ENCODE results near the gene PXT1.

PXT1 gene

DNA sequence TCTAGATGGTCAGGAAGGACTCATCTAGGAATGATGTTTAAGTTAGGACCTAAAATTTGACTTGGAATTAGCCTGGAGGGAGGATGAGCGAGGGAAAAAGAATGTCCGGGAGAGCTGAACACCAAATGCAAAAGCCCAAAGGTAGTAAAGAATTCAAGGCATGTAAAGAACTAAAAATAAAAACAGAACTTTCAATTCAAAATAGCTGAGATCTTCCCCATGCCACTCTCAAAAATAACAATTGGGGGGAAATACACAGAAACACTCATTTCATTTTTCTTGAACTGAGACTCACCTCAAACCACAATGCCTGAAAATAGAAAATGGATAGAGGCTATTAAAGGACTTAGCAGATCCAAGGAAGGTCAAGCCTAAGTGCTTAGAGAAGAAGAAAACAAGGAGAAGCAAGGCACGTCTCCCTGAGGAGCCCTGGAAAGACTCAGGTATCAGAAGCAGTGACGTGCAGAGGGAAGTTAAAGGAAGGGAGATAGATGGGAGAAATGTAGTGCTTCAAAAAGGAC, 10.4 kb downstream of the PXT1 start:
- Histone ChIP-seq H3K4me3 (ENCODE audit: low read depth in 1 of 2, low read length in 1 of 2) (no peak overlapping the region), H3K36me3 (no peaks in the 10 kb centered on the region), H3K27me3 (no peaks in the 10 kb centered on the region), H3K4me1 (ENCODE audit: control insufficient read depth in 1 of 2, insufficient read depth in 1 of 2, low read depth in 1 of 2, low read length in 1 of 2) (no peaks in the 10 kb centered on the region), H3K9me3 (no peaks in the 10 kb centered on the region), H3K27ac (no peak overlapping the region)
- TF ChIP-seq, protein P1, sequence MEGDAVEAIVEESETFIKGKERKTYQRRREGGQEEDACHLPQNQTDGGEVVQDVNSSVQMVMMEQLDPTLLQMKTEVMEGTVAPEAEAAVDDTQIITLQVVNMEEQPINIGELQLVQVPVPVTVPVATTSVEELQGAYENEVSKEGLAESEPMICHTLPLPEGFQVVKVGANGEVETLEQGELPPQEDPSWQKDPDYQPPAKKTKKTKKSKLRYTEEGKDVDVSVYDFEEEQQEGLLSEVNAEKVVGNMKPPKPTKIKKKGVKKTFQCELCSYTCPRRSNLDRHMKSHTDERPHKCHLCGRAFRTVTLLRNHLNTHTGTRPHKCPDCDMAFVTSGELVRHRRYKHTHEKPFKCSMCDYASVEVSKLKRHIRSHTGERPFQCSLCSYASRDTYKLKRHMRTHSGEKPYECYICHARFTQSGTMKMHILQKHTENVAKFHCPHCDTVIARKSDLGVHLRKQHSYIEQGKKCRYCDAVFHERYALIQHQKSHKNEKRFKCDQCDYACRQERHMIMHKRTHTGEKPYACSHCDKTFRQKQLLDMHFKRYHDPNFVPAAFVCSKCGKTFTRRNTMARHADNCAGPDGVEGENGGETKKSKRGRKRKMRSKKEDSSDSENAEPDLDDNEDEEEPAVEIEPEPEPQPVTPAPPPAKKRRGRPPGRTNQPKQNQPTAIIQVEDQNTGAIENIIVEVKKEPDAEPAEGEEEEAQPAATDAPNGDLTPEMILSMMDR (IDR thresholded peaks at IDR 0.05) = no peak

DNA sequence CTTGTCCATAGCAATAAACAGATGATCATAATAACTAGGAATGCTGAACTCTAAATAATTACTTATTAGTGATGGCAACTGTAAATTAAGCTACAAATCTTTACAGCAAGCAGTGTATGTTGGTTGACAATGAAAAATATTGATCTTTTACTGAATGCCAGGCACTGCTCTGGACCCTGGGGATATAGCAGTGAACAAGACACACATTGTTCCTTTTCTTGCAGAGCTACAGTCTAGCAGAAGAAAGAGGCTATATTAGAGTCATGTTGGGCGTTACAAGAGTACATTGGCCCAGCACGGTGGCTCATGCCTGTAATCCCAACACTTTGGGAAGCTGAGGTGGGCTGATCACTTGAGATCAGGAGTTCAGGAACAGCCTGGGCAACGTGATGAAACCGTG, 11.5 kb downstream of the PXT1 start:
- Histone ChIP-seq H3K4me1 (ENCODE audit: control insufficient read depth in 1 of 2, insufficient read depth in 1 of 2, low read depth in 1 of 2, low read length in 1 of 2) (no peaks in the 10 kb centered on the region), H3K4me3 (ENCODE audit: low read depth in 1 of 2, low read length in 1 of 2) (no peak overlapping the region), H3K9me3 (no peaks in the 10 kb centered on the region), H3K36me3 (no peaks in the 10 kb centered on the region), H3K27me3 (no peaks in the 10 kb centered on the region), H3K27ac (no peak overlapping the region)
- TF ChIP-seq, protein P1 (IDR thresholded peaks at IDR 0.05) = no peak

DNA sequence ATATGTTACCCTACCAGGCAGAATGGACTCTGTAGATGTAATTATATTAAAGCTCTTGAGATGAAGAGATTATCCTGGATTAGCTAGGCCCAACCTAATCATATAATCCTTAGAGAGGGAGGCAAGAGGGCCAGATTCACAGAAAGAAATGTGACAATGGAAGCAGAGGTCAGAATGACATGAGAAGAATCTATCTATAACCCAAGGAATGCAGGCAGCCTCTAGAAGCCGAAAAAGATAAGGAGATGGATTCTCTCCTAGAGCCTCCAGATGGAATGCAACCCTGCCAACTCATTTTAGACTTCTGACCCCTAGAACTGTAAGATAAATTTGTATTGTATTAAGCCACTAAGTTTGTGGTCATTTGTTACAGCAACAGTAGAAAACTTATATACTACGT, 12.3 kb downstream of the PXT1 start:
- no peaks in the 10 kb centered on the region for H3K9me3 ChIP-seq
- no peak overlapping the region for H3K27ac ChIP-seq
- no peaks in the 10 kb centered on the region for H3K4me1 ChIP-seq (ENCODE audit: control insufficient read depth in 1 of 2, insufficient read depth in 1 of 2, low read depth in 1 of 2, low read length in 1 of 2)
- H3K4me3 ChIP-seq (ENCODE audit: low read depth in 1 of 2, low read length in 1 of 2) = no peak overlapping the region
- H3K36me3 ChIP-seq = no peaks in the 10 kb centered on the region
- no peaks in the 10 kb centered on the region for H3K27me3 ChIP-seq
- TF ChIP-seq, protein P1 (IDR thresholded peaks at IDR 0.05) = no peak

DNA sequence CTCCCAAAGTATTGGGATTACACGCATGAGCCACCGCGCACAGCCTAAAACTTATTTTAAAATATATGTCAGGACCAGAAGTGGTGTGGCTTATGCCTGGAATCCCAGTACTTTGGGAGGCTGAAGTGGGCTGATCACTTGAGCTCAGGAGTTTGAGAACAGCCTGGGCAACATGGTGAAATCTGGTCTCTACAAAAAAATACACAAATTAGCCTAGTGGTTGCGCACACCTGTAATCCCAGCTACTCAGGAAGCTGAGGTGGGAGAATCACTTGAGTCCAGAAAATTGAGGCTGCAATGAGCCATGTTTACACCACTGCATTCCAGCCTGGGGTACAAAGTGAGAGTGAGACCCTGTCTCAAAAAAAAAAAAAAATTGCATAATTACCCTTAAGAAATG, 13.7 kb downstream of the PXT1 start:
- no peak overlapping the region for H3K27ac ChIP-seq
- H3K4me3 ChIP-seq (ENCODE audit: low read depth in 1 of 2, low read length in 1 of 2) = no peak overlapping the region
- H3K27me3 ChIP-seq = no peaks in the 10 kb centered on the region
- no peaks in the 10 kb centered on the region for H3K36me3 ChIP-seq
- no peaks in the 10 kb centered on the region for H3K9me3 ChIP-seq
- peaks cover 1 to 2% of the 10 kb centered on the region in 2 experiments for H3K4me1 ChIP-seq (ENCODE audit: control insufficient read depth in 1 of 2, insufficient read depth in 1 of 2, low read depth in 1 of 2, low read length in 1 of 2)
- TF ChIP-seq, protein P1 (IDR thresholded peaks at IDR 0.05) = no peak

DNA sequence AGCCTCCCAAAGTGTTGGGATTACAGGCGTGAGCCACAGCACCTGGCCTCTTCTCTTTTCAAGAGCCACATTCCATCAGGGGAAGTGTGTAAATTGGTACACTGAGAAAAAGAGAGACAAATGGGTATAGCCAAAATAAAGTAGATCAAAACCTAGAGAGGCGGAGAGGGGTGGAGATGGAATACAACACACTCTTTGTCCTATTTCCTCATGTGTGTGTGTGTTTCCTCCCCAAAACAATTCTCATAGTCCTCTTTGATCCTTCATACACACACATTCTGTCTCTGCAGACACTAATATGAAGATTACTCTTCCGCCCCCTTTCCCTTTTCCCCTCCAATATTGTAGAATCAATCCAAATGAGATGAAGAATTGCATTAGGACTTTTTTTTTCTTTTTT, 16.0 kb downstream of the PXT1 start:
- TF ChIP-seq, protein P1 (IDR thresholded peaks at IDR 0.05) = no peak
- Histone ChIP-seq H3K4me3 (ENCODE audit: low read depth in 1 of 2, low read length in 1 of 2) (no peak overlapping the region), H3K27ac (no peak overlapping the region), H3K4me1 (ENCODE audit: control insufficient read depth in 1 of 2, insufficient read depth in 1 of 2, low read depth in 1 of 2, low read length in 1 of 2) (peaks cover 14 to 16% of the 10 kb centered on the region in 2 experiments), H3K9me3 (no peaks in the 10 kb centered on the region), H3K36me3 (no peaks in the 10 kb centered on the region), H3K27me3 (no peaks in the 10 kb centered on the region)

Data from neutrophil (primary cell).